Stimulated activated CD4-positive, alpha-beta T cell treated with anti-CD3 and anti-CD28 coated beads, Interleukin-1b, Interleukin-23, amount 100 ng/mL, for 4 hours (primary cell): ENCODE measurements around the gene NR4A3.
"Not testable (repeated sequence)": the region's sequence is repeated elsewhere in the genome, so short reads cannot be mapped to it uniquely, and the experiment has no call there.

Experiments
- DNase-seq, 2 donors: peaks; one replicate each; pipeline ENCODE4 v3.0.0-alpha.2; 2020; ENCODE audit warnings: low read depth in 2 of 2

Gene NR4A3

DNA sequence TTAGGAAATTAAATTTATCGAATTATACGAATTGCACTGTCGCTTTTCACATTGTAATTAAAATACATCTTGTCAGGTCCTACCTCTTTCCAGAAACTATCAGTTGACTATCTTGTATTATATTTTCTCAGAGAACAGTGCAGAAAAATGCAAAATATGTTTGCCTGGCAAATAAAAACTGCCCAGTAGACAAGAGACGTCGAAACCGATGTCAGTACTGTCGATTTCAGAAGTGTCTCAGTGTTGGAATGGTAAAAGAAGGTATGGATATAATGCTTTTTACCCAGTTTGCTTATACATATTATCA is 10.8 kb downstream of the NR4A3 start:
- DNase-seq = no peak

DNA sequence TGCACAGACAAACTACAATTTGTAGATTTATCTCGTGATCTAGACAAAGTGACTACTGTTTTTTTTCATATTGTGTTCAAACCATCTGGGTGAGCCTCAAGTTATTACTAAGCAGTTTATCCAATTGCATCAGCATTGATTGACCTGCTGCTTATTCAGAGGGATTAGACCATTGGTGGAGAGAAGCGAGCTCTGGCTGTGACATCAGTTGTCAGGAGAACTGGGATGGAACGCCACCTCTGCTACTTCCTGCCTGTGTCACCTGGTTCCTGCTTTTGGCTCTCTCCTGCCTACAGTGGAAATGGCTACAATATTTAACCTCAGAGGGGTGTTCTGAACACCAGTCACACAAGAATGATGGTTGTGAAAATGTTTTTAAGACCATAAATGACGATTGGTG is 12.1 kb downstream of the NR4A3 start:
- no peak for DNase-seq

- DNase-seq = no peak
Measured at GRCh38 chr9:99834474-99834873, 12.8 kb downstream of the NR4A3 start.

- DNase-seq = no peak
Measured at GRCh38 chr9:99835142-99835541, 13.5 kb downstream of the NR4A3 start.

- DNase-seq = no peak
Measured at GRCh38 chr9:99835581-99835980, 13.9 kb downstream of the NR4A3 start.

DNA sequence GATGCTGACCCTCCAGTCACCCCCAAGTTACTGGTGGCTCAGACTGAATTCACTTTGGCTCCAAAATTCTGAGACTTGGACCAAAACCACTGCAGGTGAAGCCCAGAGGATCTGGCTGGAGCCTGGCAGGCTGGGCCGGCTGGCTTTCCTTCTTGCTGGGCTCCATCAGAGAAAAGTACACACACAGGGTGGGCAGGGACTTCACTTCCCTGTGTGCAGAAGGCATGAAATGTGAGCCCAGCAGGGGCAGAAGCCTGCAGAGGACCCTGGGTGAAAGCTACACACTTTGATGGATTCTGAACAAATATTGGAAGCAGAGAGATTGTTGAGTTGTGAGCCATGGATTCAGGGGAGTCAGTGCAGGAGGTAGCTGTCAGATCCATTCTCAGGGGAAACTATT is 18.4 kb downstream of the NR4A3 start:
- DNase-seq = no peak

DNA sequence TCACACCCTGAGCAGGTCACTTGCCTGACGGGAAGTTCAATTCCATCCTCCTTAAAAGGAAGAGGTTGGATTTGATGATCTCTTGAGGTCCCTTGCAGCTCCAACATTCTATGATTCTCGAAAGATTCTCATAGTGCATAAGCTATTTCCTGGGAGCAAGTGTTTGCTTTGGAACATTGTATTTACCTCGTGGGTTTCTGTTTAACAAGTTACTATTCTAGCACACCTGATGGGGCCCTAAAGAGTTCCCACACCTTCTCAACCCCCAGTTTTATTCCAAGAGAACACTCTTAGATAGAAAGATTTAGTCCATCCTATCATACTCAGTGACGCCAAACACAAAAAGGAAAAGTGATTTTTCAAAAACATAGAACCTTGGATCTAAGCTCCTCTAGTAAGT is 23.4 kb downstream of the NR4A3 start:
- DNase-seq = no peak

DNA sequence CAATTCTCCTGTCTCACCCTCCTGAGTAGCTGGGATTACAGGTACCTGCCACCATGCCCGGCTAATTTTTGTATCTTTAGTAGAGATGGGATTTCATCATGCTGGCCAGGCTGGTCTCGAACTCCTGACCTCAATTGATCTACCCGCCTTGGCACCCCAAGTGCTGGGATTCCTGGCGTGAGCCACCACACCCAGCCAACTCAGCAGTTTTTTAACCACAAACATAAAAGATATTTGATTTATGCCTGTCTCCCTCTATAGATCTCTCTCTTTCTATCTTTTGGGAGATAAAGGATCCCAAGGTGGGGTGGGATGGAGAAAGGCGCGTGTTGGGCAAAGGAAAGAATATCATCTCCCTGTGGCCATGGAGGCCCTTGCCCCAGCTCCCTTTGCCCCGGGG is 26.8 kb downstream of the NR4A3 start:
- DNase-seq = no peak

DNA sequence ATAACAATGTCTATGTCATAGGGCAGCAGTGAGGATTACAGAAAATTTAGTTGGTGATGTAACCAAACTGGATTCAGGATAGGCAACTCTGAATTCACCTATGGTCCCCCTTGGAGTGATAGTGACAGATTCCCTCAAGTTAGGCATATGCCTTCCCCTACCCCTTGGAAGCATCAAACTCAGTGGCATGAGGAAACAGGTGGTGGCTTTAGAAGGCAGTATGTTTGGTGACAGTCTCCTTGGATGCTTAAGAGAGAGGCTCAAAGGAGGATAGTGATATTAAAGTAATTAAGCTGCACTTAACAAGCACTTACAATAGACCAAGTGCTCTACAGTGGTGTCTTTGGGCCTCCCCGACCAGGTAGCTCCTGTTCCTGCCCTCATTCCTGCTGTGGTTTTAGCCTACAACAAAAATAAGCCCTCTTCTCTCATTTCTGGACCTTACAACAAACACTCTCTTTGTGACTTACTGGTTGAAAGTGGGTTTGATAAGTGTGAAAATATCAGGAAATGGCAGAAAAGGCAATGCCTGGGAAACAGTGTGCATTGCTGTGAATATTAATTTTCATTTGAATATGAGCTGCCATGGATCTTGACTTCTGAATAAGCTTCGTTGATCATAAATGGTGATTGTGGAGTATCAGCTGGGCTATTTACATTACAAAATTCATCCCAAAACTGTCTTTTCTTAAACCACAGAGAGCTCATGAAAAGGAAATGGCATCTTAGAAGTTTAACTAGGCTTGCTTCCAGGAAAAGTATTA is 29.2 kb downstream of the NR4A3 start:
- DNase-seq = no peak

- DNase-seq = no peak
Measured at GRCh38 chr9:99851500-99851822, 29.8 kb downstream of the NR4A3 start.

DNA sequence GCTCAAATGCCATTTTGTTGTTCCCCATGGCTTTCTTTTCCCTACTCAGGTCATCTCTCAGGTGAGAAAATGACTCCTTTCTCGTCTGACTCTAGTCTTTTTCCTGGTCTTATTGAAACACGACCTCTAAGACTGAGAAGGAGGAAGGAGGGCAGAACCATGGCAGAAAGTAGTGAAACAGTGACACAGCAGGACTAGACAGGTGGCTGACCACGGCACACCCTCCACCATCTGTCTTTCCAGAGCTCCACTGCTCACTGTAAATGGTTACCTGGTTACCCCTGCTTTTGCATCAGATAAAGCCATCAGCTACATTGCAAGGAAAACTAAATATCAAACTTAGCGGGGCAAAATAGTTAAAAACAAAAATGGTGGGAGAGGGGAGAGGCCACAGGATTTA is 30.9 kb downstream of the NR4A3 start:
- DNase-seq = no peak

- no peak for DNase-seq
Measured at GRCh38 chr9:99855467-99856176, 33.9 kb downstream of the NR4A3 start.

- DNase-seq = not testable (repeated sequence)
Measured at GRCh38 chr9:99857576-99857975, 35.9 kb downstream of the NR4A3 start.

- no peak for DNase-seq
Measured at GRCh38 chr9:99858087-99858486, 36.4 kb downstream of the NR4A3 start.

- DNase-seq = no peak
Measured at GRCh38 chr9:99859243-99859980, 37.7 kb downstream of the NR4A3 start.

DNA sequence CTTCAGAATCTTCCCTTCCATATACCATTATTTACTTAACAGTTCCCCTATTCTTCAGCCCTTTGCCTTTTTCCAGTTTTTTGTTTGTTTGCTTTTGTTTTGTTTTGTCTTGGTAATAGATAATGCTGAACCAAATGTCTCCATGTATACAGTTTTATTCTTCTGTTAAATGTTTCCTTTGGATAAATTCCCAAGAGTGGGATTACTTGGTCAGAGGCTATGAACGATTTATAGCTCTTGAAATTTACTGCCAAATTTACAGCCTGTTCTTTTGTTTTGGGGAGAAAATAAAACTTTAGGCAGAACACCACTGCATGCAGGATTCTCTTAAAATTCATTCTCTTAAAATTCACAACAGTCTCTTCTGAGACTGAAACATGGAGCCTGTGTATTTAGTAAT is 38.6 kb downstream of the NR4A3 start:
- DNase-seq = no peak

GRCh38 chr9:99863955-99864354 is 42.3 kb downstream of the NR4A3 start:
- no peak for DNase-seq

GRCh38 chr9:99866398-99866797 is 44.7 kb downstream of the NR4A3 start:
- DNase-seq = no peak

DNA sequence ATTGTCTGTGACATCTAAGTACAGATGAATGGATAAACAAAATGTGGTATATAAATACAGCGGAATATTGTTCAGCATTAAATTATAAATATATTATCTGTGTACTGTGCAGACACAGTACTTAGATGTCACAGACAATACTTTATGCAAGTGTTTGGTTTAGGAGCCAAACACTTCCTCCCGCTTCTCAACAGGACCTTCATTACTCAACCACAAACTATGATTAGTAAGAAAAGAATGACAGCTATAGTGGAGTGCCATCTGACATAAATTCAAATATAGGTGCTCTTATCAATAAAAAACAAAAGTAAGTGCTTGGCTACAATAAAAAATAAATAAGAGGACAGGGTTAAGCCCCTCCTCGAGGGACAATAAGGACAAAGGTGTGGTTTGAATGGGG is 45.9 kb downstream of the NR4A3 start:
- no peak for DNase-seq

- no peak for DNase-seq
Measured at GRCh38 chr9:99867968-99868367, 46.3 kb downstream of the NR4A3 start.

GRCh38 chr9:99868845-99869244 is 47.2 kb downstream of the NR4A3 start:
- no peak for DNase-seq

DNA sequence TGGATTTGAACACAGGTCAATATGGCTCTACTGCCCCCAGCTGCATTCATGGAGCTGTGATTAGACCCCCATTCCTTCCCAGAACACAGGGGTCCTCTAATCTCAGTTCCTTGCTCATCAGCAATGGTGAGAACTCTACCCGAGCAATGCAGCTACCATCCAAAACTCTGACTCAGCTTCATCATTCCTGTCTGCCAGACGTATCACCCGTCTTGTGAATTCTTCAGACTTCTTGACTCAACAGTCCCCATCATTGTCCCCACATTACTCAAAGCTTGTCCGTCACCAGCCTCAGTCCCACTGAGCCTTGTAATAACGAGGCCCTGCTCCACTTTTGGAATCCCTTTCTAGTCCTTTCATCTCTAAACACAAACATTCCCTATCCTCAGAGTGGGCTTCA is 48.4 kb downstream of the NR4A3 start:
- DNase-seq = no peak

GRCh38 chr9:99873531-99873930 is 51.8 kb downstream of the NR4A3 start:
- no peak for DNase-seq
